HG03103 (cell line): ENCODE measurements around the gene DNAH8.

Experiments
- ATAC-seq: cut with Tn5 transposase; IDR thresholded peaks from one replicate; pipeline ENCODE4 v1.9.1; 2021; ENCODE audit warnings: low read depth; ENCODE audit not compliant: unreplicated experiment

Gene DNAH8

DNA sequence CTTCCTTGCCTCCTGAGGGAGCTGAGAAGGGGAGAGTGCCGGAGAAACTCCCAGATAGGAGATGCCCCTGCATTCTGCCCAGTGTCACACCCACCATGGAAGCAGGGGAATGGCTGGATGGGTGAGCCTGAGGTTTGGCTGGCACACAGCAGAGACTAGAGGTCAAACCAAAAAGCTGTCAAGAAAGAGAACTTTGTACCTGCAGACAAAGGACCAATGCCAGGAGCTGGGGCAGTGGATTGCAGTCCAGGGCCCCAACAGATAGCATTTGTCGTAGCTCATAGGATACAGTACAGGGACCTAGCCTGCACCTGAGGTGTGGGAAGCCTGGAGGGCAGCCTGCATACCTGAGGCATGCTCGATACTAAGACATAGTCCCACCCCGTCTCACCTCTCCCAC, 227.3 kb downstream of the DNAH8 start:
- no peak for ATAC-seq

DNA sequence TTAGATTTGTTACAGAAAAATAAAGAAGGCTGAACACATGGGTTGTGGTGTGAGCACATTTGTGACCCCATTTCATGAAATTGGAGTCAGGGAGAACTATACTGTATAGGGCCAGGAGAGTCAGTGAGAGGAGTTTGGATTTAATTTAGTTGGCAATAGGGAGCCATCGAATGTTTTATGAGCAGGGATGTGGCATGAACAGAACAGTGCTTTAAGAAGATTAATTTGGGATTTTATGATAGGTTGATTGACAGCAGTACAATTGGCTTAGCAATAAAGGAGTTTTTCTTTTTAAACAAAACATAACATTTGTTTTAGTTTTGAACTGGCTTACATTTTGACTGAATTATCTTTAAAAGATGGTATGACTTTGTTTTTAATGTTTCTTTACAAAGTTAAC, 227.9 kb downstream of the DNAH8 start:
- ATAC-seq, result no peak

DNA sequence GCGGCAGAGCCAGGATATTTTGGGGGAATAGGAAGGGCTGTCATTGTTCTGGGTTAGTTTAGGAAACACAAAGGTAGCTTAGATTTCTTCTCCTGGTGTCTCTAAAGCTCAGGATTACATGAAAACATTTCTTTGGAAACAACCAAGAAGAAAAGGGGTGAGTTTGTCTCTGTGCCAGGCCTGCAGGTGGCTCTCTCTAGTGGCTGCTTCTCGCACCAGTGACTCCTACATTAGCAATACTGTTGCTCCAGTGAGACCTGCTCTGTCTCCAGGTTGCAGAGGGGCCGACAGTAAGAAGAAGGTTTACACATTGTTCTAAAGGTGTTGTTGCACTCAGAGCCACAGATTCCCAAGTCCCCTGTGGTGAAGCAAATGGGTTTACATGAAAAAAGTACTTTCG, 228.9 kb downstream of the DNAH8 start:
- no peak for ATAC-seq

DNA sequence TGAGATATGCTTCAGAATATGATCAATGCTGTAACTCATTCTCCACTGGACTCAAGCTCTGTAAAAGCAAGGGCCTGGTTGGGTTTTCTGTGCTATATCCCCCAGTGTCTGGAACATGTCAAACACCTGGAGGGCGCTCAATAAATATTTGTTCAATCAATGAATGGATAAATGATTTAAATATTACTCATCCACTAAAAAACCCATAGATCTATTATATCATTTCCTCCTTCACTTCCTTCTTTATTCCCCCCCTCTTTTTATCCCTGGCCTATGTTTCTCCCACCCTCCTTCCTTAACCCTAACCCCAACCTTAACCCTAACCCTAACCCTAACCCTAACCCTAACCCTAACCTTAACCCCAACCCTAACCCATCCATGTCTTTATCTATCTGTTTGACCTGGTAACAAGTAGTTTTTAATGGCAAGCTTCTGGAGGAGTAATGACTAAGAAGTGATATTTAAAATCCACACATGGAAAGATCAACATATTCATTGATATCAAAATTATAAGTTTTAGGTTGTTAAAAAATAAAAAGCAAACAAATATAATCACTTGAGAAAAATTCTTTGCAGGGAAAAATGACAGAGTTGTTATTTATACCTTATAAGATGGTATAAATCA, 229.7 kb downstream of the DNAH8 start:
- ATAC-seq, result no peak

DNA sequence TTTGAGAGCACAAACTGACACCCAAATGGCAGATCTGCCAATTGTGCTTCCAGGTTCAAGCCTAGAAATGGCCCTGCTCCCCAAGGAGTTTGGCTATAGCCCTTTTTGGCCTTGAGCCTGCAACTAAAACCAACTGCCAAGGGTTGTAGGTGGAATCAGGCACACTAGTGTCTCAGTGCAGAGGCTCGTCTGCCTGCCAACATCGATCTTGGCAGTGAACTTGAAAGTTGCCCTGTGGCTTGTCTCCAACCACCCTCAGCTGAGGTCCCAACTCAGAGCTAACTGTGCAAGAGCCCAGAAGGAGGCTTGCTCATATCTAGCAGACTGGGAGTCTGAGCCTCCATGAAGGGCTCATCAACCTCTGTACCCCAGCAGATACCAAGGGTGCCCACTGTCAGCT, 240.8 kb downstream of the DNAH8 start:
- ATAC-seq, result no peak

DNA sequence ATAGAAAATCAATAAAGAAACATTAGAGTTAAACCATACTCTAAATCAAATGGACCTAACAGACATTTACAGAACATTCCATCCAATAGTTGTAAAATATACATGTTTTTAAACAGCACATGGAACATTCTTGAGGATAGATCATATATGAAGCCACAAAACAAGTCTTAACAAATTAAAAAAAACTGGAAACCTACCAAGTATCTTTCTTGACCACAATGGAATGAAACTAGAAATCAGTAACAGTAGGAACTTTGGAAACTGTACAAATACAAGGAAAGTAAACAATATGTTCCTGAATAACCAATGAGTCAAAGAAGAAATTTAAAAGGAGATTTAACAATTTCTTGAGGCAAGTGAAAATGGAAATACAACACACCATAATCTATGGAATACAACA, 242.3 kb downstream of the DNAH8 start:
- no peak for ATAC-seq

DNA sequence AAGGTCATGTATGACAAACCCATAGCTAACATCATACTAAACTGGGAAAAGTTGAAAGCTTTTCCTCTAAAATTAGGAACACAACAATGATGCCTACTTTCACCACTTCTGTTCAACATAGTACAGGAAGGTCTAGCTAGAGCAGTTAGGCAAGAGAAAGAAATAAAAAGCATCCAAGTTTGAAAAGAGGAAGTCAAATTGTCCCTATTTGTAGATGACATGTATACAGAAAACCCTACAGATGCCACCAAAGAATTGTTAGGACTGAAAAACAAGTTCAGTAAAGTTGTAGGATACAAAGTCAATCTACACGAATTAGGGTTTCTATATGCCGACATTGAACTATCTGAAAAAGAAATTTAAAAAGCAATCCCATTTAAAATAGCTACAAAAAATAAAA, 244.0 kb downstream of the DNAH8 start:
- no peak for ATAC-seq

DNA sequence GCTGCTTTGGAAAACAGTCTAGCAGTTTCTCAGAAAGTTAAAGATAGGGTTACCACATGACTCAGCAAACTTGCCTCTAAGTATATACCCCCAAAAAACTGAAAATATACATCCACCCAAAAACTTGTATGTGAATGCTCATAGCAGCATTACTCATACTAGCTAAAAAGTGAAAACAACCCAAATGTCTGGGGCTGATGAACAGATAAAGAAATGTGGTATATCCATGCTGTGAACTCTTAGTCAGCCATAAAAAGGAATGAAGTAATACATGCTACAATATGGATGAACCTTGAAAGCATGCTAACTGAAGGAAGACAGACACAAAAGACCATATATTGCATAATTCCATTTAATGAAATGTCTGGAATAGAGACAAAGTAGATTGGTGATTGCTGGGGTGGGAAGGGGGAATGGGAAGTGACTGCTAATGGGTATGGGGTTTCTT, 253.6 kb downstream of the DNAH8 start:
- ATAC-seq, result no peak

DNA sequence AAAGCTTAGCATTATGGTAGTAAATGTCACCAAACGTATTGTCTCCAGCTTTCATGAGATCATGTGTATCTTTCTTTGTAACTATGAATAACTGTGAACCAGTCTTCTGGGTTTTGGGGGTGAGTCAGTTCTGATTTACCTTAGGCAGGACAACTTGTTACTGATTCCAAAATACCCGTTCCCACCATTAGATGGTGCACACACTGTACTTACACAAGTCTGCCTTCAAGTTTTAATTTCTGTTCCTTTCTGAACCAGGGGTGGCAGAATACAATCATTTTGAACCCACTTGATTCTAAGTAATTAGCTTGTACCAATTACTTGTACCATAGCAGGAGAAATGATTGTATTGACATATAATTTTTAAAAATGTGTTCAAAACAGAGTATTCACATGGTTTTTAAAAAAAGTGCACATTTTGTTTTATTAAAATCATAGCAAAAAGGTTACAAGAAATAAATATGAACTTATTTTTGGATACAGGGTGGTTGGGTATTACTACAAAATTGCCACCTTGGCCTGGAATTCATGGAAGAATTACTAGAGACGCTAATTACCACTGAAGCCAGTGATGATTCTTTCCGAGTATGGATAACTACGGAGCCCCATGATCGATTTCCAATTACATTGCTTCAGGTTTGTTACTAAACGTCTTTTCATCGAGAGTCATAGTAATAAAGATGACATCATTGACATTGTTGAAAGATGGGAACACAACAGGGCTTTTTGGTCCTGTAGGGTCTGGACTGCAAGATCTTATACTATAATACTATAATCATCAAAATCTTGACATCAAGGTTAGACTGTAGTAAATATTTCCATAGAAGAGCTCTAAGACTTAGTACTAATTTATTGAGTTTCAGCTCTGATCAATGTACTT, 258.3 kb downstream of the DNAH8 start:
- ATAC-seq, result no peak

DNA sequence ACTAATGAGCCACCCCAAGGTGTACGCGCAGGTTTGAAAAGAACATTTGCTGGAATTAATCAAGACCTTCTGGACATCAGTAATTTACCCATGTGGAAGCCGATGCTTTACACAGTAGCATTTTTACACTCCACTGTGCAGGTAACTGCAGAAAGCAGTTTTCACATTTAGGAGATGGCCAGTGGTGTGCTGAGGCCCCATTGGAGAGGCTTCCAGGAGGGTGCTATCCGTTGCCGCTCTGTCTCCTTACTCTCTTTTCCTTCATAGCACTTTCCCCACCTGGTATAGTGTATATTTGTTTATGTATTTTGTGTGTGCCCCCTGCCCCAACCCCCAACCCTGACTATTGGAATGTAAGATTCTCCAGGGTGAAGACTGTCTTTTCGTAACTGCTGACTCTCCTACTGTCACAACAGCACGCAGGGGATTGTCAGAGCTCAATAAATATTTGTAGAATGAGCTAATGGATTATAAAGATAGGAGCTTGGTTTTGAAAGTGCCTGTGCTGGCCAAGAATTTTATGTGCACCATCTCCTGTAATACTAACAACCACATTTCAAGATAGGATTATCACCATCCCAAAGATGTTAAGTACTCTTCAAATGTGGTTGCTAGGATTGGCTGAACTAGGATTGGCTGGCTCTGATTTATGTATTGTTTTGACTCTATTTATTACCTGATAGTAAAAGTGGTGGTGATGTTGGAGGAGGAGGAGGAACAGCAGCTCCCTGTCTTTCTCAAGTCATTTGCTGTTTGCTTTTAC, 259.5 kb downstream of the DNAH8 start:
- no peak for ATAC-seq

DNA sequence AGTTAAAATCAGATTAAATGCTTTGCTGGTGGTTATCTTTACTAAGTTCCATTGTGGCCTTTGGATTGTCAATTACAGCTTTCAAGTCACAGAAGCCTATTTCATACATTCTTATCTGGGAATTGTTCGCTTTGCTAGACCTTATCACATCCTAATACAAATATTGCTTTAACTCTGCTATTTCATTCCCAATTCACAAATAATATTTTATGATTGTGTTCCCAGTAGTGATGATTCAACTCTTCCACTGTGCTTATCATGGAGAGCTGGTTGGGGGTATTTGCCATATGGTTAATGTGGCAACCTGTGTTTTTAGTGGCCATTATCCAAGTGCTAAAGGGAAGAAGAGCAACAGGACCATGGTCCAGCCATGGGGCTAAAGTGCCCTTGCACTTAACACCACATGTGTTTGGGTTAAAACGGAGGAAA, 260.5 kb downstream of the DNAH8 start:
- no peak for ATAC-seq

DNA sequence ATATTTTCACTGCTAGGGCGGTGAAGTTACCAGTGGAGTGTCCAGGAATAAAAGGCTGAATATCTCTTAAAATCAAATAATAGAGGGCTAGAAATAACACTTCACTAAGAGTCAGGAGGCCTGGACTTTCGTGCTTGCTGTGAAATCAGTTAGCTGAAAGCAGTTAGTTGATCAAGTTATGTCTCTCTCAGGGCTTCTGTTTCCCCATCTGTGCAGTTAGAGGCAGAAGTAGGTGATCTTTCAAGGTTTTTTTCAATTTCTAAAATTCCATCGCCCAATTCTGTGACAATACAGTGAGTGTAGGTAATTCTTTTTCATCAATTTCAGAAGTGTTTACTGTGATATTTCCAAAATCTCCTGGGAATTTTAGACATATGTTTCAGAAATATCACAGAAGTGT, 260.9 kb downstream of the DNAH8 start:
- no peak for ATAC-seq

DNA sequence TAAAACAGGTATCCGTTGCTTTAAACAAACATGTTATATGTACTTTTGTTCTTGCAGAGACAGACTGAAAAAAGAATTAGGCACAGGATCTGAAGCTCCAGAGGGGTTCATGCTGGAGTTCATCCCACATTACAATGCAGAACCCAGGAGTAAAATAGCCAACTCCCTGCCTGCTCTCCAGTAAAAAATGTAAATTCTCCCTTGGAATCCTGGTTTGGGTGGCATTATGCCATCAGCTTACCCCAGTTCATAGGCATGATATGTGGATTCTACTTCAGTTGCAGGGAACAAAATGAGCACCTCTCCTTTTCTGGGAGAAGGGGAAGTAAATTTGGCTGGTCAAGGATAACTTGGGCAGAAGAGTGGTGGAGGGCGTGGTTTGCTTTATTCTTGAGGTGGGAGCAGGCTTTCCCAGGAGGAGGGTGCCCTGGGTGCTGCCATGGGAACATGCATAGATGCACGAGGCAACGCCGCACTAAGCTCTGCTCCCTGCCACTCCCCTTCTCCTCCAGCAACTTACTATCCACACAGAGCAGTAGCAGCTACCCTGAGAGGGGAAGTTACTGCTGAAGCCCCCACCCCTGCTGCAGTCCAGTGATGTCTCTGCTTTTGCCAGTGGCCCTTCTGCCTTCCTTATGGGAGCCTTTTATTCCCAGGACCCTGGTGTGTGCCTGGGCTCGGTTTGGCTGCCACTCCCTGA, 261.8 kb downstream of the DNAH8 start:
- no peak for ATAC-seq

DNA sequence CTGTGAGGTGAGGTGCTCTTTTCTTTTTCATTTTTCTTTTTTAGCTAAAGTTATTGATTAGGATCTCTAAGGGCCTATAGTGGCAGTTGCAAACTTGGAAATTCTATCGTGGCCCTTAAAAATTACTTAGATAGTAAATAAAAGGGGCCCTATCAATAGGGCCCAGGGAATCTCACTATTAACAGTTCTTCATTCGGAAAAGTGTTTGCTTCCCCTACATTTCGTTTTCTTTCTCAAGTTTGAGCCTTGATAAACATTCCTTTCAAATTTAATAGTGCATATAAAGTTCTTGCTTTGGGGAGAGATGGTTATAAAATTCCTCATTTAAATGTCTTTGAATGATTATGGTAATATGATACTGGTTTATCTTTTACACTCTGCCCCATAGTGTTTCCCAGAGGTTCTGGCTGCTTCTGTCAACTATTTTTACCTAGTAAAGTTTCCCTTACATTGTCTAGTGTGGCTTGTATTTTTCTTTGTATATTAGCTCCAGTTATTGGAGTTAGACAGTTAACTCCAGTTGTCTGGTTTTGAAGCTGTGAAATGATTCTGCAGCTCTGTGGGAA, 263.1 kb downstream of the DNAH8 start:
- no peak for ATAC-seq

DNA sequence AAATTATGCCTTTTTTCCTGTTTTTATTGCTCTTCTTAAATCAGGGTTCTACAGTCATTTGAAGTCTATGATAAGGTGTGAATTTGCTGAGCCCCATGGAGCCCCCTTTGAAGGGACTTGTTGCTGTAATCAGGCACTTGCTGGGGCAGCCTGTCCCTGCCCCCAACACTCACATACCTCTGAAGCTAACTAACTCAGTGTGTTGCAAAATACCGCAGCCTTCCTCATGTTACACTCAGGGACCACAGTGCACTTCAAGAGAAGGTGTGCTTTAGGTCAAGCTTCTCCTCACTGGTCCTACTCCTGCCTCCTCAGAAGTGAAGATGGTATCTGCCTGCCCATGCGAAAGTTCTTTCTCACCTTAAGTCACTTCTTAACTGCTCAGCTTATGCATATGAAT, 267.4 kb downstream of the DNAH8 start:
- no peak for ATAC-seq

DNA sequence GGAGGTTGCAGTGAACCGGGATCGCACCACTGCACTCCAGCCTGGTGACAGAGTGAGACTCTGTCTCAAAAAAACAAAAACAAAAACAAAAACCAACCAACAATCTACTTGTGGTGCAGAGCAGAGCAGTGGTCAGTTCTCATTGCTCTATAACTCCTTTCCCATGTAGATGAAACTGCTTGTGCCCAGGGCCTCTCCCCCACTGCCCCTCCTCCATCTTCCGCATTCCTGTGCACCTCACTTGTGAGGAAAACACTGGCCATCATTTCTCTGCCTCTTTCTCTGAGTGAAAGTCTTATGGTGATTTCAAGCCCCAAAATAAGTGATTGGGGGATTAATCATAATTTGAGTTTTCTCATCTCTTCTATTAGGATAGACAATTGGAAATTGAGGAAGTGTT, 269.6 kb downstream of the DNAH8 start:
- ATAC-seq, result no peak

DNA sequence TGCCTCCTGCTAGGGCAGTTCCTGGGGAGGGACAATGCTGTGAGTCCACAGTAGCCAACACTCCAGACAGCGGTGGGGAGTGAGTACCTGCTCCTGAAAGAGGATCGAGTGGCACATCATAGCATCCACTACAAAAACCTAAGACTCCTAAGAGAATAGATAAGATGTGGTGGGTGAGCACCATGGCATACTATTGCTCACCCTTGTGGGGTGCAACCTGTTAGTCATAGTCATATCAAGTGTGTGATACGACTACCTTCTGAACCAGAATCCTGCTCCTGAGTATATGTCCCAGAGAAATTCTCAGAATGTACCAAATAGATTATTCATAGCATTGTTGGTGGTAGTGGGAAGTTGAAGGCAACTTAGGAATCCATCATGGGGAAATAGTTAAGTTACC, 270.7 kb downstream of the DNAH8 start:
- ATAC-seq, result no peak

DNA sequence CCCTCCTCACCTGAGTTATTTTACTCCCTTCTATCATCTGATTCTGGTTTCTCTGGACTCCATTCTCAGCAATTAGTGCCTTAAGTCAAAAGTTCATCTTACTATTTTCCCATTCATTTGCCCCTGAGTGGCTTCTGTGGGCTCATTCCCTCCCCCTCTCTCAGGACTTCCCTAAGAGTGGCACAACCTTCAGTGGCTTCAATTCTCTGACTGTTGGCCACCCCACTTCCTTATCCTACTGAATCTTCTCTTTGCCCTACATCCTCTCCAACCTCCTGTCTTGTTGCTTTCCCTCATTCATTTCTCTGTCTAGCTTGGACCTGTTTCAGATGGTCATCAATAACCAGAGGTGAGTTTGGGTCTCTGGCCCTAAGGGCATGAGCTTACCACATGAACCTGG, 272.4 kb downstream of the DNAH8 start:
- ATAC-seq, result no peak

DNA sequence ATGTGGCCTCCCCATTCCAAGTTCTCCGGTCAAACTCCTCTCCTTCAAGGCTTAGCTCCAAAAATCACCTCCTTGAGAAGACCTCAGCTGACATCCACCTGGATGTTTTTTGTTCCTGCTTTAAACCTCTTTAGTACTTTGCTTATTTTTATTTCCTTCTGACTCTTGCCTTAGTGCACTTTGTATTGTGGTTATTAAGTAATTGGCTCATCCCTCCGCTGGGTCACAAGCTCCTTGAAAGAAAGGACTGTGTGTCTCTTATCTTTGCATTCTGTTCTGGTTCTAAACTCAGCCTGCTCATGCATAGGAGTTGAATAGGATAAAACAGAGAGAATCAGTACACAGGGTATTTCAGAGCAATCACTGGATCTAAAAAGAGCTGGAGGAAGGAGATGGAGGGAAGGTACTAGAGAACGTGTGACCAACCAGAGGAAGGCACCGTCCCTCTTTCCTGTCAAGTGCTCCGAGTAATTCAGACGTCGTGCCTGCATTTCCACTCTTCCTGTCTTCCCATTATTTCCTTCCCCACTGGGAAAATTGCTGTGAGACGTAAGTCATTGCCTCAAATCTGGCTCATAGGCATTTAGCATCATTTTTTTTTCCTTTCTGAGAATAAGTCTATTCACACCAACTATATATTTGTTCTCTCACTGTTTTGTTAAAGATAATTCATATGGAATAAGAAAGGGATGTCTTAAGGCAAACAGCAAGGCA, 273.8 kb downstream of the DNAH8 start:
- no peak for ATAC-seq

DNA sequence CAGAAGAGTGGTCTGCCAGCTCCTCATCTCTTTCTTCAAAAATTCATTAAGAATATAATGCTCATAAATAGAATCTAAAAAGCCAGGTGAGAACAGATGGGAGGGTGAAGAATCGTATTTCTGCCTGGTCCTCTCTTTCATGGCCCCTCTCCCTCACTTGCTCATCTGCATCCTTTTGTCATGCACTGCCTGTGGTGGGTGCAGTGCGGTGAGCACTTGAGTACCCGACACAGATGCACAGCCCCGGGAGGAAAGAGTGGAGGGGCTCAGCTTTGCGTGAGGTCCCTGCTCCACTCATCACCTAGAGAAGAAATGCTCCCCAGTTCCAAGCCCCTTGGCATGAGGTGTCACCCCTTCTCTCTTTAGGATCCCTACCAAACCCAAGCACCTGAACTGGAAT, 275.4 kb downstream of the DNAH8 start:
- no peak for ATAC-seq
